Activated CD4-positive, CD25-positive, alpha-beta regulatory T cell treated with anti-CD3 and anti-CD28 coated beads, Interleukin-2, amount 50 U/mL, for 16 hours (primary cell): ENCODE measurements around the gene DARS1.
A peak's percentile ranks its signal among the peaks of the same experiment; 100 is the strongest.

Experiments
- DNase-seq: peaks from one replicate; pipeline ENCODE4 v3.0.0-alpha.2; 2020; ENCODE audit warnings: low read depth, low spot score

The DARS1 gene

GRCh38 chr2:135985018-135985825 lies at the start of gene DARS1:
TSS of gene DARS1 (minus strand) at chr2:135985626. CDS start at chr2:135985468, 158 bp downstream.
- peak; percentile 46 for DNase-seq

GRCh38 chr2:136034629-136035028 lies 49.2 kb upstream of the DARS1 start:
- DNase-seq: no peak

GRCh38 chr2:136032817-136033535 lies 47.5 kb upstream of the DARS1 start:
- no peak for DNase-seq

- no peak for DNase-seq
Measured at GRCh38 chr2:136032192-136032591, 46.8 kb upstream of the DARS1 start.

- no peak for DNase-seq
Measured at GRCh38 chr2:136031711-136032110, 46.3 kb upstream of the DARS1 start.

GRCh38 chr2:136030406-136030805 lies 45.0 kb upstream of the DARS1 start:
- DNase-seq: no peak

- no peak for DNase-seq
Measured at GRCh38 chr2:136029149-136029548, 43.7 kb upstream of the DARS1 start.

GRCh38 chr2:136028001-136028400 lies 42.6 kb upstream of the DARS1 start:
- DNase-seq: no peak

GRCh38 chr2:136027112-136027511 lies 41.7 kb upstream of the DARS1 start:
- no peak for DNase-seq

- no peak for DNase-seq
Measured at GRCh38 chr2:136025057-136025973, 39.9 kb upstream of the DARS1 start.

- no peak for DNase-seq
Measured at GRCh38 chr2:136024616-136025015, 39.2 kb upstream of the DARS1 start.

GRCh38 chr2:136024185-136024584 lies 38.8 kb upstream of the DARS1 start:
- DNase-seq: no peak

GRCh38 chr2:136023416-136023815 lies 38.0 kb upstream of the DARS1 start:
- DNase-seq: no peak

GRCh38 chr2:136022396-136023146 lies 37.1 kb upstream of the DARS1 start:
- no peak for DNase-seq

- DNase-seq: no peak
Measured at GRCh38 chr2:136021976-136022375, 36.5 kb upstream of the DARS1 start.

- DNase-seq: no peak
Measured at GRCh38 chr2:136021406-136021805, 36.0 kb upstream of the DARS1 start.

- DNase-seq: no peak
Measured at GRCh38 chr2:136020831-136021230, 35.4 kb upstream of the DARS1 start.

- no peak for DNase-seq
Measured at GRCh38 chr2:136019825-136020224, 34.4 kb upstream of the DARS1 start.

GRCh38 chr2:136019306-136019705 lies 33.9 kb upstream of the DARS1 start:
- no peak for DNase-seq

- no peak for DNase-seq
Measured at GRCh38 chr2:136017786-136018185, 32.4 kb upstream of the DARS1 start.

GRCh38 chr2:136016836-136017235 lies 31.4 kb upstream of the DARS1 start:
- no peak for DNase-seq
